GM21619 (cell line): ENCODE measurements around the gene TMEM25.
"Not testable (repeated sequence)": the region's sequence is repeated elsewhere in the genome, so short reads cannot be mapped to it uniquely, and the experiment has no call there.

Source experiments
- ATAC-seq: cut with Tn5 transposase; IDR thresholded peaks from one replicate; pipeline ENCODE4 v1.9.1; 2021; ENCODE audit not compliant: unreplicated experiment

Gene TMEM25

DNA sequence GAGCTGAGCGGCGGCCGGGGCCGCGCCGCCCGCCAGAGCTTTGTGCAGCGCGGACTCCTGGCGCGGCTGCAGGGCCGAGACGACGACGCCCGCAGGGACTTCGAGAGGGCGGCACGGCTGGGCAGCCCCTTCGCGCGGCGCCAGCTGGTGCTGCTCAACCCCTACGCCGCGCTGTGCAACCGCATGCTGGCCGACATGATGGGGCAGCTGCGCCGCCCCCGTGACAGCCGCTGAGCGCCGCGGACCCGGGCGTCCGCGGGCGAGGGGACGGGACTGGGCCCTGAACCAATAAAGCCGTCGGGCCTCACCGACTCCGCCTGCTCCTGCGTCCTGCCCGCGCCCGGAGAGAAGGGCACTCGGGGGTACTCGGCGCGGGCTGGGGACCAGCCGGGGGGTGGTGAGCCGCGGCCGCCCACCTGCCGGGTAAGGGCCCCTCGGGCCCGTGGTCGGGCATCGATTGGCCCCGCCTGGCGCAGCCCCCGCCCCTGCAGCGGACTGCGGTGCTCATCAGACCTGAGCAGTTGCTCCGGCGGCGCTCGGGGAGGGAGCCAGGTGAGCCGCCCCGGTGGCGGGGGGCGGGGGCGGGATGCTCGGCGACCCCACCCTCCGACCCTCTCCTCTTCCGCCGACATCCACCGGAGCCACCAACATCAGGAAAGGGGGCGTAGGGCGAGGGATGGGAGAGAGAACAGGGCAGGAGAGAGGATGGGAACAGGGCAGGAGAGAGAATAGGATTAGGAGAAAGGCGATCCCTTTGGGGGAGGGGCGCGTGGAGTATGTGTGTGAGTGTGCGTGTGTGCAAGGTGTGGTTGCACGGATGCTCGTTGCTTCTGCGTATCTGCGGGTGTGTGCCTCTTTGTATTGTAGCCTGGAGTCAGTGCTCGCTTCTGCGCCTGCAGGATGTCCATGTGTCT, at the start of gene TMEM25:
TMEM25 (plus strand) TSS at position 510 of the 914 bp plus-strand sequence. CDS start 610 bp downstream, outside the sequence.
- ATAC-seq = peak; percentile 59

DNA sequence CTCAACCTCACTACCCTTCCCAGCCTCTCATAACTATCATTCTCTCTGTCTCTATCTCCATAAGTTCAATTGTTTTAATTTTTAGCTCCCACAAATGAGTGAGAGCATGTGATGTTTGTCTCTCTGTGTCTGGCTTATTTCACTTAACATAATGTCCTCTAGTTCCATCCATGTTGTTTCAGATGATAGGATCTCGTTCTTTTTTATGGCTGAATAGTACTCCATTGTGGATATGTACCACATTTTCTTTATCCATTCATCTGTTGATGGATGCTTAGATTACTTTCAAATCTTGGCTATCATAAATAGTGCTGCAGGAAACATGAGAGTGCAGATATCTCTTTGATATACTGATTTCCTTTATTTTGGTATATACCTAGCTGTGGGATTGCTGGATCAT, 49.8 kb upstream of the TMEM25 start:
- not testable (repeated sequence) for ATAC-seq

DNA sequence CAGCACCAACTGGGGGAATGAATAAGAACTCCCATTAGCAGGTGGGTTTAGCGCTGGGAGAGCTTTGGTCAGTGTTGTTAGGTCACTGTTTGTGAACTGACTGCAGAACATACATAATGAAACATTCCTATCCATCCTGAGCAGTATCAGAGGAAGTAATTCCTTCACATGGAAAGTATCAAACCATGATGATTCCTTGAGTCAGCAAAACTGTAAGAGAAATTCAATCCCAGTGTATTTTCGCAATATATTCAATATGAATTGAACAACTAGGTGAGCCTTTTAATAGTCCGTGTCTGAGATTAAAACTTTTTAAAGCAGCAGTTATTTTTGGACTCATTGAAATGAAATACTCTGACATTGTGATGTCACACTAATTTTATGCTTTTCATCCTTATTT, 46.6 kb upstream of the TMEM25 start:
- no peak for ATAC-seq

DNA sequence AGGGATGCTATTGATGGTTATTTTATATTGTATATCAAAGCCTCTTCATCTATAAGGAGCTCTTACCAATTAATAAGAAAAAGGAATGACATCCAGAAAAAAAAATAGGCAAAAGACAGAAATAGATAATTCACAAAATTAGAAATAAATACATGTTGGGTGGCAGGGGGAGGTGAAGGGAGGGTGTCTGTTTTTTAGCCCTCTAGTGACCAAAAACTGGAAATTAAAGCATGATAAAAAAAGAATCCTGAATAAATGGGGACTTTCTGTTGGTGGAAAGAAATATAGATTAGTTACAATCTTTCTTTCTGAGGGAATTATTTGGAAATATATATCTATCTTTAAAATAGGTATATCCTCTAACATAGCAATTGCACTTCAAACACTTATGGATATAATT, 45.7 kb upstream of the TMEM25 start:
- ATAC-seq = no peak

DNA sequence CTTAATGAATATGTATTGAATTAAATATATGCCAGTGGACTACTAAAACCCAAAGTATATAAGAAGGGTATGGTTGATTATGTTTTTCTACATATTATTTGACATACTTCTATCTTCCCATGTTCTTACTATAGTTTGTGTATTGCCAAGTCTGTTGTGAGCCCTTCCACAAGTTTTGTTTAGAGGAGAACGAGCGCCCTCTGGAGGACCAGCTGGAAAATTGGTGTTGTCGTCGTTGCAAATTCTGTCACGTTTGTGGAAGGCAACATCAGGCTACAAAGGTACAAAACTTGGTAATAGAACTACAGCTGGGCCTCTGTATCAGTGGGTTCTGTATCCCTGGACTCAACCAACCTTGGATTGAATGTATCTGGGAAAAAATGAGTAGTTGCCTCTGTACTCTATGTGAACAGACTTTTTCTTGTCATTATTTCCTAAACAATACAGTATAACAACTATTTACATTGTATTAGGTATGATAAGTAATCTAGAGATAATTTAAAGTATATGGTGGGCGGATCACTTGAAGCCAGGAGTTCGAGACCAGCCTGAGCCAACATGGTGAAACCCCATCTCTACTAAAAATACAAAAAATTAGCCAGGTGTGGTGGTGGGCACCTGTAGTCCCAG, 42.4 kb upstream of the TMEM25 start:
- no peak for ATAC-seq

DNA sequence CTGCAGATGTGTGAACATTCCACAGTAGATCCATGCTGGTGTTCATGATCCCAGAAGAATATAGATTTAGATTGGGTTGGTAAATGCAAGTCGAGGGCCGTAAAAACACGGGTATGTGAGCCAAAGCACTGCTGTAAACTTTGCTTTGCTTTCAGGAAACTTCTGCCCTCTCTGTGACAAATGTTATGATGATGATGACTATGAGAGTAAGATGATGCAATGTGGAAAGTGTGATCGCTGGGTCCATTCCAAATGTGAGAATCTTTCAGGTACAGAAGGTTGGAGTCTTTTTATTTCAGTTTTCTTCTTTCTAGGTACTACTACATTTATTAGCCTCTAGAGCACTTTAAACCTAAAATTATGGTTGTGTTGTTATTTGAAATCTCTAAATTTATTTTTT, 40.0 kb upstream of the TMEM25 start:
- ATAC-seq = no peak

DNA sequence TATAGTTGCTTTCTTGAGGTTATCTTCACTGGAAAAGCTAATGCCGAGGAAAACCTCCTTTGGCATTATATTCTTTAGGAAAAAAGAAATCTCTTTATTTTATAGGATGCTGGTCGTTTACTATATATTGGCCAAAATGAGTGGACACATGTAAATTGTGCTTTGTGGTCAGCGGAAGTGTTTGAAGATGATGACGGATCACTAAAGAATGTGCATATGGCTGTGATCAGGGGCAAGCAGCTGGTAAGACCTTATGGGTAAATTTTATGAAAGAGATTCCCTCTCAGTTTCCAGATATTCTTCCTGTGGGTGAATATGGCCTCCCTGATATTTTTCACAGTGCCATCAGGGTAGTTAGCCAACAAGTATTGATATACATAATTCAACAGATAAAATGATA, 33.2 kb upstream of the TMEM25 start:
- ATAC-seq = no peak

DNA sequence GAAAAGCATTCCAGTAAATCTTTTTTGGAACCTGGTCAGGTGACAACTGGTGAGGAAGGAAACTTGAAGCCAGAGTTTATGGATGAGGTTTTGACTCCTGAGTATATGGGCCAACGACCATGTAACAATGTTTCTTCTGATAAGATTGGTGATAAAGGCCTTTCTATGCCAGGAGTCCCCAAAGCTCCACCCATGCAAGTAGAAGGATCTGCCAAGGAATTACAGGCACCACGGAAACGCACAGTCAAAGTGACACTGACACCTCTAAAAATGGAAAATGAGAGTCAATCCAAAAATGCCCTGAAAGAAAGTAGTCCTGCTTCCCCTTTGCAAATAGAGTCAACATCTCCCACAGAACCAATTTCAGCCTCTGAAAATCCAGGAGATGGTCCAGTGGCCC, 27.8 kb upstream of the TMEM25 start:
- no peak for ATAC-seq

DNA sequence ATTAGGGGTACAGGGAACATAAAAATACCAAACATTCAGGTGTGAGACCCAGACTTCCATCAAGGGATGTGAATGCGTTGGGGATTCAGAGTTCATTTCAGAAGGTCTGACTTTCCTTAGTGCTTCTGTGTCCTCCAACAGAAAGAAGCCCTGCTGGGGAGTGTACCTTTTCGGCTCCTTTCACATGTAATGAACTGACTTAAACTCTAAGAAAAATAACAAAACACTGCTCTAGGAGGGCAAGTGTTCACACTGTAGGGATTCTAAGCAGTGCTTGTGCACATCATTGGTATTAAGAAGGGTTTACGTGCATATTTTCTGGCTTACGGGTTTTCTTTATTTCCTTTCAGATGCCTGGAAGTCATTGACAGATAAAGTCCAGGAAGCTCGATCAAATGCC, 19.4 kb upstream of the TMEM25 start:
- ATAC-seq = no peak

DNA sequence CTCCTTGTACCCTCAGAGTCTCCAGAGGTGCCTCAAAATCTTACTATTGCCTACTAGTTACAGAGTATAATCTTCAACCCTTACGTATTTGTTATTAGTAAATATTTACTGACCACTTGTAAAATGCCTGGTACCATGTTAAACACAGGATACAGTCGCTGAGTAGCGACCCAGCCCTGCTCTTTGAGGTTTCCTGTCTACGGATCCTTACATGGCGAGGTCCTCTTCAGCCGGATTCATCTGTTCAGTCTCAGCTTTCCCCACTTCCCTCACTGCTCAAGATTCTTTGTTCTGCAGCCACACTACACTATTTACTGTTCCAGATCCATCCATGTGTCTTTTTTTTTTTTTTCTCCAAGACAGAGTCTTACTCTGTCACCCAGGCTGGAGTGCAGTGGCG, 16.9 kb upstream of the TMEM25 start:
- no peak for ATAC-seq

DNA sequence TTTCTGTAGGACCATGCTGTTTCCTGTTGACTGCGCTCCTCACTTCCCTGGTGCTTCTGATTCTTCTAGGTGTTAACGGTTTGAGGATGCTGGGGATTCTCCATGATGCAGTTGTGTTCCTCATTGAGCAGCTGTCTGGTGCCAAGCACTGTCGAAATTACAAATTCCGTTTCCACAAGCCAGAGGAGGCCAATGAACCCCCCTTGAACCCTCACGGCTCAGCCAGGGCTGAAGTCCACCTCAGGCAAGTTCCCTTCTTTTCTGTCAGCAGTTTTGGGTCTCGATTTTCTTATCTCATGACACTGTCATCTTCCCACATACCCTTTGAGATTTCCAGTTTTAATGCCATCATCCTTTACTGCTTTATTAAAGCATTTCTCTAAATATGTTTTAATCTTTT, 11.4 kb upstream of the TMEM25 start:
- no peak for ATAC-seq

DNA sequence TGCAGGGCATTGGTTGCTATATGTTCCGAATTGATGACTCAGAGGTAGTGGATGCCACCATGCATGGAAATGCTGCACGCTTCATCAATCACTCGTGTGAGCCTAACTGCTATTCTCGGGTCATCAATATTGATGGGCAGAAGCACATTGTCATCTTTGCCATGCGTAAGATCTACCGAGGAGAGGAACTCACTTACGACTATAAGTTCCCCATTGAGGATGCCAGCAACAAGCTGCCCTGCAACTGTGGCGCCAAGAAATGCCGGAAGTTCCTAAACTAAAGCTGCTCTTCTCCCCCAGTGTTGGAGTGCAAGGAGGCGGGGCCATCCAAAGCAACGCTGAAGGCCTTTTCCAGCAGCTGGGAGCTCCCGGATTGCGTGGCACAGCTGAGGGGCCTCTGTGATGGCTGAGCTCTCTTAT, 9.1 kb upstream of the TMEM25 start:
- ATAC-seq = peak; percentile 73

DNA sequence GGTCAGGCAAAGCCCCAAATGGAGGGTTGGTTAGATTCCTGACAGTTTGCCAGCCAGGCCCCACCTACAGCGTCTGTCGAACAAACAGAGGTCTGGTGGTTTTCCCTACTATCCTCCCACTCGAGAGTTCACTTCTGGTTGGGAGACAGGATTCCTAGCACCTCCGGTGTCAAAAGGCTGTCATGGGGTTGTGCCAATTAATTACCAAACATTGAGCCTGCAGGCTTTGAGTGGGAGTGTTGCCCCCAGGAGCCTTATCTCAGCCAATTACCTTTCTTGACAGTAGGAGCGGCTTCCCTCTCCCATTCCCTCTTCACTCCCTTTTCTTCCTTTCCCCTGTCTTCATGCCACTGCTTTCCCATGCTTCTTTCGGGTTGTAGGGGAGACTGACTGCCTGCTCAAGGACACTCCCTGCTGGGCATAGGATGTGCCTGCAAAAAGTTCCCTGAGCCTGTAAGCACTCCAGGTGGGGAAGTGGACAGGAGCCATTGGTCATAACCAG, 8.4 kb upstream of the TMEM25 start:
- no peak for ATAC-seq

DNA sequence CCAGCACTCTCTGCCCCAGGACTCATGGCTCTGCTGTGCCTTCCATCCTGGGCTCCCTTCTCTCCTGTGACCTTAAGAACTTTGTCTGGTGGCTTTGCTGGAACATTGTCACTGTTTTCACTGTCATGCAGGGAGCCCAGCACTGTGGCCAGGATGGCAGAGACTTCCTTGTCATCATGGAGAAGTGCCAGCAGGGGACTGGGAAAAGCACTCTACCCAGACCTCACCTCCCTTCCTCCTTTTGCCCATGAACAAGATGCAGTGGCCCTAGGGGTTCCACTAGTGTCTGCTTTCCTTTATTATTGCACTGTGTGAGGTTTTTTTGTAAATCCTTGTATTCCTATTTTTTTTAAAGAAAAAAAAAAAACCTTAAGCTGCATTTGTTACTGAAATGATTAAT, 6.6 kb upstream of the TMEM25 start:
- ATAC-seq = no peak

DNA sequence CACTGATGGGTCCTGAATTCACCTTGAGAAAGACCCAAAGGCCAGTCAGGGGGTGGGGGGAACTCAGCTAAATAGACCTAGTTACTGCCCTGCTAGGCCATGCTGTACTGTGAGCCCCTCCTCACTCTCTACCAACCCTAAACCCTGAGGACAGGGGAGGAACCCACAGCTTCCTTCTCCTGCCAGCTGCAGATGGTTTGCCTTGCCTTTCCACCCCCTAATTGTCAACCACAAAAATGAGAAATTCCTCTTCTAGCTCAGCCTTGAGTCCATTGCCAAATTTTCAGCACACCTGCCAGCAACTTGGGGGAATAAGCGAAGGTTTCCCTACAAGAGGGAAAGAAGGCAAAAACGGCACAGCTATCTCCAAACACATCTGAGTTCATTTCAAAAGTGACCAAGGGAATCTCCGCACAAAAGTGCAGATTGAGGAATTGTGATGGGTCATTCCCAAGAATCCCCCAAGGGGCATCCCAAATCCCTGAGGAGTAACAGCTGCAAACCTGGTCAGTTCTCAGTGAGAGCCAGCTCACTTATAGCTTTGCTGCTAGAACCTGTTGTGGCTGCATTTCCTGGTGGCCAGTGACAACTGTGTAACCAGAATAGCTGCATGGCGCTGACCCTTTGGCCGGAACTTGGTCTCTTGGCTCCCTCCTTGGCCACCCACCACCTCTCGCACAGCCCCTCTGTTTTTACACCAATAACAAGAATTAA, 6.1 kb upstream of the TMEM25 start:
- no peak for ATAC-seq

DNA sequence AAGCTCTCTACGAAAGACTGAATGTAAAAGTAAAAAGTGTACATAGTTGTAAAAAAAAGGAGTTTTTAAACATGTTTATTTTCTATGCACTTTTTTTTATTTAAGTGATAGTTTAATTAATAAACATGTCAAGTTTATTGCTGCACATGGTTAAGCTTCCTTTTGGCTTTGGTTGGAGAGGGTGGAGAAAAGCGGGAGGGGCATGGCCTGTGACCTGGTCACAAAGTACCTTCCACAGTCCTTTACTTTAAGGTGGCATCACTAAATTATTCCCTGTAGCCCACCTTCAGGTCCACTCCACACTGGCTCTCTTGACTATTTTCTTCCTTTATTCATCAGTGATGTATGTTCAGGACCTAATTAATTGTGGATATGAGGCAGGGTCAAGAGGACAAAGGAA, 4.3 kb upstream of the TMEM25 start:
- ATAC-seq = no peak

DNA sequence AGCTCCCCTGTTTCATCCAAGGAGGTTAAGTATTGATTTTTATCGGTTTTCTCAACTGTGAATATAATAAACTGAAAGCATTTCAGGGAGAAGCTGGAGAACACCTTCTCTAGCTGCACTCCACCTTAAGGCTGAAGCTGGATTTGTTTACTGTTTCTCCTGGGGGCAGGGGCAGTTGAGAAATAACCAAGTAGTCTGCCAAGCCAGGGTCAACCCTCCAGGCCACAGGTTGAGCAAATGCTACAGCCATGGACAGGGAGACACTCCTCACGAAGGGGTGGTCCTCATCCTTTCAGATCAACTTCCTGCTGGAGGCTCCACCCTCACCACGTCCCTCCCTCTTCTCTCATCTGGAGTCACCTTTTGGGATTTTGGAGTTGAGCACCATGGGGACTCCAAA, 3.9 kb upstream of the TMEM25 start, which contains the start of gene TTC36:
TTC36 (plus strand) TSS at position 366 of the 400 bp plus-strand sequence; CDS start at position 387, 21 bp downstream.
- ATAC-seq = no peak

DNA sequence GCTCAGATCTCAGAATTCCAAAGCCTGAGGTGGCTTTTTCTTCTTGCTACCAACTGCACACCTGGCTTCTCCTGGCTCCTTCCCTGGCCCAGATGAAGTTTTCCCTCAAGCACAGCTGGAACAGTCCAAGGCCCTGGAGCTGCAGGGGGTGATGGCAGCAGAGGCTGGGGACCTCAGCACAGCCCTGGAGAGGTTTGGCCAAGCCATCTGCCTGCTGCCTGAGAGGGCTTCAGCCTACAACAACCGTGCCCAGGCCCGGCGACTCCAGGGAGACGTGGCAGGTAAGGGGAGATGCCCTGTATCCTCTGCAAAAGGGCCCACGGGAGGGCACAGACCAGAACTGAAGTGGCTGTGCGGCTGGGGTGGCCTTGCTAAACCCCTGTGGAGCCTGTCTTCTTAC, 2.5 kb upstream of the TMEM25 start:
- no peak for ATAC-seq

DNA sequence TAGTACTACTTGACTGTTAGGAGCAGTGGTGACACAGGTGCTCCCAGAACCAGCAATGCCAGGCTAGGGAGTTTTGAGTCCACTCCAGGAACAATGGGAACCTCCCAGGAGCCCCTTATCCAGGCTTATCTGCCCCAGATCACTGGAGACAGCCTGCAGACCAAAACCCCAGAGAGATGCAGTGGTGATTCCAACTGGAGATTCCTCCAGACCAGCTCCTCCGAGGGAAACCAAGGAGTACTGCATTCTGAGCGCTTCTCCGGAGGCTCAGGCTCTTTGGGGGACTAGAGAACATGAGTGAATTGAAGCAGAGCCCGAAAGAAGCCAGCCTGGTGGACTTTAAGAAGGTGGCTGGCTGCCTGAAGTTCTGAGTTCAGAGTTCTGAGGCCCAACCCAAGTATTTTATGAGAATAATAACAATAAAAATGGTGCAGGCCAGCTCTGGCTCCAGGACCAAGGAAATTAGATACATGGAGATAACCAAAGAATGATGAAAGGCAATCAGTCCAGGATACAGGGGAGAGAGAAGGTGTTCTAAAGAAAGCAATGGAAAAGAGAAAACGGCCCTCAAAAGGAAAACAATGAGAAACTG, 1.3 kb upstream of the TMEM25 start:
- ATAC-seq = no peak

DNA sequence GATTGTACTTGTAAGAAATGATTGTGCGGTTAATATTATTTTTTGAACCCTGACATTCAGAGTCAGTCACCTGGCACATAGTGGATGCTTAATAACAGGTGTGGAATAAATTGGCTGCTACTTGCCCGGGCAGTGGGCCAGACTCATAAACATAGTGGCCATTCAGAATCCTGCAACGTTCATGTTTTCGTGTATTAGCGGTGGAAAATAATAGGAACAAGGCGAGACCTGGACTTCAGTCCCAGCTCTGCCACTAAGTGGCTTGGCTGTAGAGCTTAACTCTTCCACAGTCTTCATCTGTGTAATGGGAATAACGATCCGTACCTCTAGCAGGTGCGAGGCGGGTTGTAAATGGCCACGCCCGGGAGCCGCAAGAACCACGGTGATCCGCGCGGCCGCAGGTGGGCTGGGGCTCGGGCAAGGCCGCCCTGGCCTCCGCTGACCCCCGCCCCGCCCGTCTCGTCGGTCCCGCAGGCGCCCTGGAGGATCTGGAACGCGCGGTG, 761 bp upstream of the TMEM25 start:
- ATAC-seq = no peak

DNA sequence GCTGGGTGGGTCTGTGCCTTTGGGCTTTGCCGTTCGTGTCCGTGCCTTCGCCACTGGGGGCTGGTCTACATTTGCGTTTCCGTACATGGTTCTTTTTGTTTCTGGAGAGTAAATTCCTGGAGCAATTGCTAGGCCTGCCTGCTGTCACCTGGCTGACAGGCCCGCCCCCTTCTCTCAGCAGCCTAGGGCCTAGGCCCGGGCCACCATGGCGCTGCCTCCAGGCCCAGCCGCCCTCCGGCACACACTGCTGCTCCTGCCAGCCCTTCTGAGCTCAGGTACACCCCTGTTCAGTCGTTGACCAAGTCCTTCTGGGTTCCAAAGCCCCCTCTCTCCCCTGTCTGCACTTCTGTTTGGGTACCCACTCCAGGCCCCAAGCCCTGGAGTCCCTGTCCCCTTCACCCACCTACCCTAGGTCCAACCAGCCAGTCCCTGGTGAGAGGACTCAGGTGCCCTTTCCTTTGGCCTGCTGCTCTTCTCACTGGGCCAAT, 649 bp downstream of the TMEM25 start:
- no peak for ATAC-seq
